Thoracic aorta (tissue), 2 donors: Measurements from ENCODE around the gene RNF2. TPM values are rescaled to one million over a fixed set of nuclear protein-coding genes. Genes with fewer than 3 reads are reported as not detected.
A peak's percentile ranks its signal among the peaks of the same experiment; 100 is the strongest.
"Not testable (repeated sequence)": the region's sequence is repeated elsewhere in the genome, so short reads cannot be mapped to it uniquely, and the experiment has no call there.

Experiments
- ATAC-seq: fragments of 150-250 bp; one replicate; pipeline ENCODE4 v1.8.0; 2017; ENCODE audit warnings: low read depth; ENCODE audit not compliant: insufficient number of reproducible peaks, low FRiP score
- DNase-seq: peaks from one replicate; pipeline ENCODE4 v3.0.0-alpha.2; 2020; ENCODE audit warnings: low spot score
- H3K27ac ChIP-seq, 2 donors: fragments of 200-600 bp; sonication (generic); 1 replicate in 1 of 2; 2 replicates in 1 of 2; pipeline ENCODE4 v1.5.1; 2016; ENCODE audit warnings: mild to moderate bottlenecking in 2 of 2, moderate library complexity in 2 of 2
- H3K27me3 ChIP-seq: fragments of 200-600 bp; sonication (generic); replicated peaks from 2 replicates; pipeline ENCODE4 v1.6.0; 2016; ENCODE audit warnings: mild to moderate bottlenecking; ENCODE audit not compliant: insufficient read depth
- H3K36me3 ChIP-seq: fragments of 200-600 bp; sonication (generic); one replicate; pipeline ENCODE4 v1.5.1; 2016
- H3K4me1 ChIP-seq, 2 donors: fragments of 200-600 bp; sonication (generic); 1 replicate in 1 of 2; 2 replicates in 1 of 2; pipeline versions ENCODE4 v1.5.1 to v1.6.0; 2016; ENCODE audit warnings: low read depth in 2 of 2, mild to moderate bottlenecking in 1 of 2; ENCODE audit not compliant: control insufficient read depth in 1 of 2
- H3K4me3 ChIP-seq: fragments of 200-600 bp; sonication (generic); 2 replicates; pipeline ENCODE4 v1.5.1; 2016; ENCODE audit warnings: mild to moderate bottlenecking
- H3K9me3 ChIP-seq: fragments of 200-600 bp; sonication (generic); 2 replicates; pipeline ENCODE4 v1.5.1; 2016
- total RNA-seq, 2 donors: library from RNA; depleted of rRNA; stranded (reverse); fragments of >200 nt; gene quantifications; one replicate each; pipeline versions ENCODE4 v1.1.0 to v1.2.3, GENCODE V29; 2016
- TF ChIP-seq, protein P1 (sequence below): fragments of 200-600 bp; sonication (generic); IDR thresholded peaks from one replicate; pipeline ENCODE4 v1.5.1; 2019; ENCODE audit warnings: antibody characterized with exemption

RNF2 gene
- total RNA-seq, result 10 to 100 TPM; 13.8 to 15.7 TPM

DNA sequence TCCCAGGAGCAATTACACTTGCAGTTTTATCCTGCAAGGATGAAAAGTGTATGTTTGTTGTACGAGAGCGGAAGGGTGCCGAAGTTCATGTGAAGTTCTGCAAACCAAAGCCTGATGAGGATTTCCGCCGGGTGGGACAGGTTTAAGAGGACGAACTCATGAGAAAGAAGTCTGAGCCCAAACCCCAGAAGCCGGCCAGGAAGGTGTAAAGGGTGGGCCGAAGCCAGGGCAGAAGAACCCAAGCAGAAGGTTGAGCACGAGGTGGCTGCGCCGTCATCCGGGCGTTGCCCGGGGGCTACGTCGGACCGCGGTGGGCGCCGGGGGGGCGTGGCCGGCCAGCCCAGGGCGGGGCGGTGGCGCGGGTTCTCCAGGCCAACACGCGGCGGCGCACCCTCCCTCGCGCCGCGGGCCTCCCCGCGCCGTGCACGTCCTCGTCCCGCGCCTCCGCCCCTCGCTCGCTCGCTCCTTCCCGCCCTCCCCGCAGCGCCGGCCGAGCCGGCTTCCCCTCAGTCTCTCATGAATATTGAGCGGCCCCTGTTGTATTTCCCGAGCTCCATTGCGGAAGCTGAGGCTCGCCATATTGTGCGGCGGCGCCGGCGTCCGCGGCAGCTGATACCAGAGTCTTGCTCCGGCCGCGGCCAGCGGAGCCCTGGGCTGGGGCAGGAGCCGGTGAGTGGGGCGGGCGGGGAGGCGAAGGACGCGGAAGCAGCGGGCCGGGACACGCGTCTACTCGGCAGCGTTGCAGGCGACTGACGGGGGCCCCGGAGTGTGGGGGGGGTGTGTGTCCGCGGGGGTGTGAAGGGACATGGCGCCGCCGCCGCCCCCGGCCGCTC lies at the start of gene RNF2:
TSS of gene RNF2 (plus strand) at position 578 of the 833 bp plus-strand sequence. CDS start 41,996 bp downstream, outside the sequence.
- DNase-seq (peak; percentile 45), ATAC-seq (peak; percentile 80)
- no peaks in the 10 kb centered on the region for H3K27me3 ChIP-seq
- H3K4me1 ChIP-seq, result peaks cover 13 to 17% of the 10 kb centered on the region in 2 donors
- H3K4me3 ChIP-seq, result peak within 1 kb of the TSS; percentile 87
- no peaks in the 10 kb centered on the region for H3K36me3 ChIP-seq
- no peaks in the 10 kb centered on the region for H3K9me3 ChIP-seq
- TF ChIP-seq, protein P1, sequence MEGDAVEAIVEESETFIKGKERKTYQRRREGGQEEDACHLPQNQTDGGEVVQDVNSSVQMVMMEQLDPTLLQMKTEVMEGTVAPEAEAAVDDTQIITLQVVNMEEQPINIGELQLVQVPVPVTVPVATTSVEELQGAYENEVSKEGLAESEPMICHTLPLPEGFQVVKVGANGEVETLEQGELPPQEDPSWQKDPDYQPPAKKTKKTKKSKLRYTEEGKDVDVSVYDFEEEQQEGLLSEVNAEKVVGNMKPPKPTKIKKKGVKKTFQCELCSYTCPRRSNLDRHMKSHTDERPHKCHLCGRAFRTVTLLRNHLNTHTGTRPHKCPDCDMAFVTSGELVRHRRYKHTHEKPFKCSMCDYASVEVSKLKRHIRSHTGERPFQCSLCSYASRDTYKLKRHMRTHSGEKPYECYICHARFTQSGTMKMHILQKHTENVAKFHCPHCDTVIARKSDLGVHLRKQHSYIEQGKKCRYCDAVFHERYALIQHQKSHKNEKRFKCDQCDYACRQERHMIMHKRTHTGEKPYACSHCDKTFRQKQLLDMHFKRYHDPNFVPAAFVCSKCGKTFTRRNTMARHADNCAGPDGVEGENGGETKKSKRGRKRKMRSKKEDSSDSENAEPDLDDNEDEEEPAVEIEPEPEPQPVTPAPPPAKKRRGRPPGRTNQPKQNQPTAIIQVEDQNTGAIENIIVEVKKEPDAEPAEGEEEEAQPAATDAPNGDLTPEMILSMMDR, result no peak
- peak within 1 kb of the TSS; percentile 79 to 80 for H3K27ac ChIP-seq

DNA sequence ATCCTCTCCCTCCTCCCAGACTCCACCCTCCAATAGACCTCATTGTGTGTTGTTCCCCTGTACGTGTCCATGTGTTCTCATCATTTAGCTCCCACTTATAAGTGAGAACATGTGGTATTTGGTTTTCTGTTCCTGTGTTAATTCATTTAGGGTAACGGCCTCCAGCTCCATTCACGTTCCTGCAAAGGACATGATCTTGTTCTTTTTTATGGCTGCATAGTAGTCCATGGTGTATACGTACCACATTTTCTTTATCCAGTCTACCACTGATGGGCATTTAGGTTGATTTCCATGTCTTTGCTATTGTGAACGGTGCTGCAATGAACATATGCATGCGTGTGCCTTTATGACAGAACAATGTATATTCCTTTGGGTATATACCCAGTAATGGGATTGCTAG lies 45.4 kb upstream of the RNF2 start:
- H3K9me3 ChIP-seq, H3K27me3 ChIP-seq, H3K27ac ChIP-seq, H3K4me3 ChIP-seq, H3K4me1 ChIP-seq, ATAC-seq, DNase-seq, H3K36me3 ChIP-seq: not testable (repeated sequence)

DNA sequence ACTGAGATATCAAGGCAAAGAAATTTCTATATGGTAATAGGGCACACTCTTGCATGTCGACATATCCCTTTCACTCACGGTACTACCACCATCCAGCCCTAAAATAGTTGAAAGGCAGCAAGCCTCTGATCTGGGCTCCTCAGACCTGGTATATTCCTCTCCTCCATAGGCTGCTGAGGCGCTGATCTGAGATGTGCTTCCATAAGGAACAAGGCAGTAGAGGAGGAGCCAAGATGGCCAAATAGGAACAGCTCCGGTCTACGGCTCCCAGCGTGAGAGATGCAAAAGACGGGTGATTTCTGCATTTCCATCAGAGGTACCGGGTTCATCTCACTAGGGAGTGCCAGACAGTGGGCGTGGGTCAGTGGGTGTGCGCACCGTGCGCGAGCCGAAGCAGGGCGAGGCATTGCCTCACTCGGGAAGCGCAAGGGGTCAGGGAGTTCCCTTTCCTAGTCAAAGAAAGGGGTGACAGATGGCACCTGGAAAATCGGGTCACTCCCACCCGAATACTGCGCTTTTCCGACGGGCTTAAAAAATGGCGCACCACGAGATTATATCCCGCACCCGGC lies 44.0 kb upstream of the RNF2 start:
- ATAC-seq, H3K27me3 ChIP-seq: not testable (repeated sequence)

DNA sequence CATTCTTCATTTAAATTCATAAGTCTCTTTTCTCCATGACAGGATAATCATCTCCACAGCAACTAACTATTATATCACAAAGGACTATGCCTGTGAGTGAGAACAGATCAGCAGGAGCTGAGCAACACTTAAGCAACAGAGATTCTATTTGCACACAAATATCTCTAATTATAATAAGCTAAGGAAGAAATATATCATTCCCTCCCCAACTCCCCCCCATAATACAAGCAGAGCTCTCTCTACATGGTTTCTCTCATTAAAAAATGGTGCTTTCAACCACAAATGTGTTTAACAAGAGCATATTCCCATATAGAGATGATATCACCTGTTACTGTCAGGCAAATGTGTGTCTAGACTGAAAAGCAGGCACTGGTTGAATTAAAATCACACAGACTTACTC lies 36.5 kb upstream of the RNF2 start:
- no peaks in the 10 kb centered on the region for H3K27me3 ChIP-seq
- no peak overlapping the region for H3K27ac ChIP-seq
- DNase-seq, result no peak
- no peaks in the 10 kb centered on the region for H3K4me1 ChIP-seq
- no peaks in the 10 kb centered on the region for H3K36me3 ChIP-seq
- no peaks in the 10 kb centered on the region for H3K9me3 ChIP-seq
- no peak overlapping the region for H3K4me3 ChIP-seq
- TF ChIP-seq, protein P1, result no peak
- no peak for ATAC-seq

More for the DNA sequence above, 44.0 kb upstream of the RNF2 start:
- H3K27ac ChIP-seq, DNase-seq, H3K4me1 ChIP-seq, H3K36me3 ChIP-seq, H3K4me3 ChIP-seq, H3K9me3 ChIP-seq: not testable (repeated sequence)

DNA sequence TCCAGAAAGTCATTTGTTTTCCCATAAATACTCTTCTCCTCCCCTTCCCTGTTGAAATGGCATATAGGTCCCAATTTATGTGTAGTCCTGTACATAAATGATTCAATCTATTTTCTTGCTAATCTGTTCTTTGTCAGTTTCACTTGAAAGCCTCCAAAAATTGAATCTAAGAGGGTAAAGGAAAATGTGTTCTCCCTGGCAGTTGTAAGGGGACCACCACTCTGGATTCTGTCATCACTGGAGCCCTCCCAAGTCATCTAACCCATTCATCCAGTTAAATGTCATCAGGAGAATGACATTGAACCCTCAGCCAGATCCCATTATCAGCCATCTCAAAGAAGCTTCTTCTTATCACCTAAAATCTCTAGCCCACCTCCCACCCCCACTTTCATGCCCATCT lies 35.0 kb upstream of the RNF2 start:
- H3K4me1 ChIP-seq, result no peaks in the 10 kb centered on the region
- H3K27me3 ChIP-seq, result no peaks in the 10 kb centered on the region
- no peak overlapping the region for H3K27ac ChIP-seq
- H3K36me3 ChIP-seq, result no peaks in the 10 kb centered on the region
- H3K9me3 ChIP-seq, result no peaks in the 10 kb centered on the region
- no peak for DNase-seq
- no peak for ATAC-seq
- TF ChIP-seq, protein P1, result no peak
- no peak overlapping the region for H3K4me3 ChIP-seq

DNA sequence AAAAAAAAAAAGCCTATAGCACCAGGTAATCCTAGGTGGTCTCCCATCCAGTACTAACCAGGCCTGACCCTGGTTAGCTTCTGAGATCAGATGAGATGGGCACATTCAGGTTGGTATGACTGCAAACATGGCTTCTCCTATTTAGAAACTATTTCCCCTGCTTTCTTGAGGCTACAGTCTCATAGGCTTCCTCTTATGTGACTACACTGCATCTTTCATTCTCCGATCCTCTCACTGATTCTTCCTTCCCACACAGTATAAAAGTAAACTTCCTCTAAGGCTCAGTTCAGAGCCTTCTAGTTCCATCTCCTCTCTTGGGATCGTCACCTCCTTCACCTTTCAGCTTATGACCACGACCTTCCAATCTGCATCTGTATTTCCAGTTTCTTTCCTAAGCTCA lies 30.4 kb upstream of the RNF2 start:
- Histone ChIP-seq H3K27me3 (no peaks in the 10 kb centered on the region), H3K4me3 (no peak overlapping the region), H3K9me3 (no peaks in the 10 kb centered on the region), H3K4me1 (no peaks in the 10 kb centered on the region), H3K36me3 (no peaks in the 10 kb centered on the region), H3K27ac (no peak overlapping the region)
- ATAC-seq (no peak), DNase-seq (no peak)
- TF ChIP-seq, protein P1, result no peak
